VCaP (cell line): ENCODE results near the gene YY1AP1.

ENCODE experiments used
- H3K27ac ChIP-seq: fragments of 450-650 bp; 2 replicates; pipeline ENCODE4 v1.5.1; 2017
- CTCF ChIP-seq: fragments of 450-650 bp; conservative IDR thresholded peaks from 2 replicates; pipeline ENCODE4 v1.5.1; 2017; ENCODE audit warnings: mild to moderate bottlenecking, moderate library complexity

Gene YY1AP1

GRCh38 chr1:155657463-155657862 is 31.1 kb downstream of the YY1AP1 start:
- H3K27ac ChIP-seq = no peak overlapping the region

DNA sequence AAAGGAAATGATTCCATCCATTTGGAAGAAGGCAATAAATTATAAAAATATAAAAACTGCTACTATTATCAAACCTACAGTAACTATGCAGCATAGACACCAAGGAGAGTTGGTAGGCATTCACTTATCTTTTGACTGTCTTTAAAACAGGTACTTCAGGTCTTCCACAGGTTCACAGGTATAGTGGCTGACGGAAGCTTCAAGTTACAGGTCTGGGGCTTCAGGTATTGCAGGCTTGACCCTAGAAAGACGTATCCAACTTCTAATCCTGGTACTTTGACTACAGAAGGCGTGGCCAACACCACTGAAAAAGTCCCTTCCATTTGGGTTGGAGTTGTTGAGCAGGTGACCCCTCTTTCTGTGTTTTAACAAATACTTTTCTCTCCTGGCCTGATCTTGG is 35.6 kb downstream of the YY1AP1 start:
- TF ChIP-seq CTCF = no peak
- no peak overlapping the region for H3K27ac ChIP-seq

More at GRCh38 chr1:155657463-155657862, 31.1 kb downstream of the YY1AP1 start:
- no peak for TF ChIP-seq CTCF

DNA sequence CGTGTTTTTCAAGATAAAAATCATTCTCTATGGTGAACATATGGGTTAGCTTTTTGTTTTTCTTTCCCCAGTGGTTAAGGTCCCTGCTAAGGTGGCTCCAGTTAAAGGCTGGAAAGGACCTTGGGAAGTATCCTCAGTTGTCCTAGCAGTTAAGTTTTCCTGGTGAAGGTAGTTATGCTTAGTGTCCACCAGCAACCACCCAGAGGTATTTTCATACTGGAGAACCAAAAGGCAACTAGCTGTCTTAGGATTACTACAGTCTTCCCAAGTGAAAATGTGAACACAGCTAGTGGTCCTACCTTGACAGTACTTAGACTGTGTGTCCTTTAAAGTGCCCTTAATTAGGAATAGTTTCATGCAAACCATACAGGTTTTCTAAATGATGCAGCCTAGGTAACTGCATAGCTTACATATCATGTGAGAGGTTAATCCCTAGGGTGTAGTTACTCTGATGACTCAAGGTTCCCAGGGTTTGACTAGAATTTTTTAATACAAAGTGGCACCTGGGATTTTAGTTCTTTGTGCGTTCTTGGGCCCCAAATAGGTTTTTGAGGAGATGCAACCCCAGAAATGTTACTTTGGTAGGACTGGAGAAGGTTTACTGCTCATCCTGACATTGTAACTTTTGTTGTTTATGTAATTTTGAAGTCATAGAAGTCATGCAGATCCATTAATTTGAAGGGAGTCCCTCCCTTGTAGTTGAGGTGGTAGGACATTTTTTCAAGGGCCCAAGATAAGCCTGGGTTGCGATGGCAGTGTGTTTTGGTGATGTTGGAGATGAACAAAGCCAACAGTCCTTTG is 36.5 kb downstream of the YY1AP1 start:
- peak overlapping the region; percentile 63 for H3K27ac ChIP-seq
- TF ChIP-seq CTCF = no peak

GRCh38 chr1:155650231-155650757 is 38.3 kb downstream of the YY1AP1 start:
- TF ChIP-seq CTCF = no peak
- H3K27ac ChIP-seq = peak overlapping the region; percentile 63; the same call in 1 of the 2 replicates

DNA sequence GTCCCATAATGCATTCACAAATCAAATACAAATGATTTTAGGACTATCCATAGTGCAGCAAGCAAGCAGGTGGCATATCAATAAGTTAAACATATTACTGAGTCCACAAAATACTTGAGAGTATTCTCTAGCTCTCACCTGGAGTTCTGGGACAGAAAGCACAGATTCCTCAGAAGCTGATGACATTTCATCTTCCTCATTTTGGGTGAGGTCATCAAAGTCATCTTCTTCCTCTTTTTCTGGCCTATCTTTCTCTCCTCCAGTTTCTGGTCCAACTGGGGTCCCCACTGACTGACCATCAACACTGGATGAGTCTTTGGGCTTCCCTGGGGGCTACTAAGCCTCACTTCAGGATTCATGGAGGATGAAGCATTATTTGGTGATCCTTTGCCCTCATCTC is 38.9 kb downstream of the YY1AP1 start:
- no peak for TF ChIP-seq CTCF
- no peak overlapping the region for H3K27ac ChIP-seq

- peak; percentile 73 for TF ChIP-seq CTCF
- H3K27ac ChIP-seq = peak overlapping the region; percentile 41
Measured at GRCh38 chr1:155648207-155649147, 40.1 kb downstream of the YY1AP1 start.

GRCh38 chr1:155646307-155646706 is 42.3 kb downstream of the YY1AP1 start:
- H3K27ac ChIP-seq = no peak overlapping the region
- TF ChIP-seq CTCF = no peak
